Gastrocnemius medialis (tissue), 4 donors: ENCODE data around the gene GDAP2. TPM values are rescaled to one million over a fixed set of nuclear protein-coding genes. Genes with fewer than 3 reads are reported as not detected.

Experiments
- ATAC-seq, 2 donors: fragments of 150-250 bp; one replicate each; pipeline ENCODE4 v1.9.1; 2016
- DNase-seq, 2 donors: peaks; one replicate each; pipeline ENCODE4 v3.0.0-alpha.2; 2019
- H3K27ac ChIP-seq, 4 donors: fragments of 200-600 bp; sonication (generic); 1 replicate in 1 of 4; 2 replicates in 3 of 4; pipeline ENCODE4 v1.5.1; 2016 to 2018; ENCODE audit warnings: mild to moderate bottlenecking in 2 of 4, moderate library complexity in 1 of 4
- H3K27me3 ChIP-seq, 3 donors: fragments of 200-600 bp; sonication (generic) in 2 of 3; 1 replicate in 1 of 3; 2 replicates in 2 of 3; pipeline versions ENCODE4 v1.5.1 to v1.6.0; 2016 to 2019; ENCODE audit warnings: mild to moderate bottlenecking in 1 of 3, moderate library complexity in 1 of 3
- H3K36me3 ChIP-seq, 2 donors: fragments of 200-600 bp; sonication (generic) in 1 of 2; one replicate each; pipeline ENCODE4 v1.5.1; 2017 to 2018
- H3K4me1 ChIP-seq, 2 donors: fragments of 200-600 bp; sonication (generic) in 1 of 2; one replicate each; pipeline ENCODE4 v1.5.1; 2016 to 2017; ENCODE audit warnings: mild to moderate bottlenecking in 2 of 2
- H3K4me3 ChIP-seq, 4 donors: fragments of 200-600 bp; sonication (generic) in 3 of 4; 1 replicate in 1 of 4; 2 replicates in 3 of 4; pipeline ENCODE4 v1.5.1; 2016 to 2019; ENCODE audit warnings: mild to moderate bottlenecking in 2 of 4
- H3K9me3 ChIP-seq, 3 donors: fragments of 200-600 bp; sonication (generic) in 2 of 3; 1 replicate in 1 of 3; 2 replicates in 2 of 3; pipeline ENCODE4 v1.5.1; 2016 to 2019
- POLR2A ChIP-seq, 2 donors: fragments of 450-650 bp; IDR thresholded peaks; one replicate each; pipeline ENCODE4 v1.6.1; 2017; ENCODE audit warnings: antibody characterized with exemption in 2 of 2, mild to moderate bottlenecking in 2 of 2, moderate library complexity in 2 of 2
- in situ Hi-C, 4 donors: fragments of 200-750 bp; cut with MboI; loops; one replicate each; pipeline versions ENCODE4 v1.15.0 to v1.8.0; 2017; ENCODE audit warnings: low sequenced_read_pairs in 4 of 4
- intact Hi-C: fragments of 100-400 bp; cut with DNase I; formaldehyde crosslinking; loops from one replicate; pipeline ENCODE4 v1.15.1; 2023; ENCODE audit warnings: low total_unique reads
- total RNA-seq, 4 donors: library from RNA; depleted of rRNA; stranded (reverse); fragments of >200 nt; gene quantifications; one replicate each; pipeline versions ENCODE4 v1.1.0 to v1.2.3, GENCODE V29; 2016
- TF ChIP-seq, protein P1 (sequence below), 5 experiments: fragments of 450-650 bp in 3 of 5; fragments of 200-600 bp in 2 of 5; sonication (generic) in 2 of 5; IDR thresholded peaks in 4 of 5; conservative IDR thresholded peaks in 1 of 5; 1 replicate in 4 of 5; 2 replicates in 1 of 5; pipeline ENCODE4 v1.5.1; 2016 to 2019; ENCODE audit warnings: antibody characterized with exemption in 5 of 5, mild to moderate bottlenecking in 3 of 5, moderate library complexity in 3 of 5

GDAP2 gene
- total RNA-seq, 4 donors from 2014 or later: 7.2 to 18.7 (median 8.6) TPM

DNA sequence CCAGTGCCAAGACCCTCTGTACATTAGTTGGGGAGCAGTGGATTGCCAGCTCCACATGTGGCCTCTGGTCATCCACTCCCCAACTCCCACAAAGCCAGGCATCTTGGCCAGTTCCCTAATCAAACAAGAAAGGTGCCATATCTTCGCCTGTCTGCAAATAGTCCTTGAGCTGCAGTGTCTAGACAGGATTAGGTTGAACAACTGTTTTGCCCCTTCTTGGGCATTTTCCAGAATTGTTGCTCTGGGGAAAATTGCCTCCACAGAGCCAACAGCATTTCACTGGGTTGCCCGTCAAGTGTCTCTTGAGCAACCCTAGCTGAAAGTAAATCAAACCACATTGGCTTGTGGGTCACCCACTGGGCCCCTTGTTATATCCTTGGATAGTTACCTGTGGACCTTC is 109.3 kb downstream of the GDAP2 start:
- no peak overlapping the region for H3K4me3 ChIP-seq
- no peak for ATAC-seq
- H3K36me3 ChIP-seq: no peaks in the 10 kb centered on the region
- no peak for DNase-seq
- intact Hi-C loops: loop anchor here (5.0 kb wide), 3 partner anchors 77 to 213 kb away; partner anchors contain the start of gene TENT5C
- no peak for TF ChIP-seq POLR2A (IDR thresholded peaks at IDR 0.05)
- TF ChIP-seq, protein P1, sequence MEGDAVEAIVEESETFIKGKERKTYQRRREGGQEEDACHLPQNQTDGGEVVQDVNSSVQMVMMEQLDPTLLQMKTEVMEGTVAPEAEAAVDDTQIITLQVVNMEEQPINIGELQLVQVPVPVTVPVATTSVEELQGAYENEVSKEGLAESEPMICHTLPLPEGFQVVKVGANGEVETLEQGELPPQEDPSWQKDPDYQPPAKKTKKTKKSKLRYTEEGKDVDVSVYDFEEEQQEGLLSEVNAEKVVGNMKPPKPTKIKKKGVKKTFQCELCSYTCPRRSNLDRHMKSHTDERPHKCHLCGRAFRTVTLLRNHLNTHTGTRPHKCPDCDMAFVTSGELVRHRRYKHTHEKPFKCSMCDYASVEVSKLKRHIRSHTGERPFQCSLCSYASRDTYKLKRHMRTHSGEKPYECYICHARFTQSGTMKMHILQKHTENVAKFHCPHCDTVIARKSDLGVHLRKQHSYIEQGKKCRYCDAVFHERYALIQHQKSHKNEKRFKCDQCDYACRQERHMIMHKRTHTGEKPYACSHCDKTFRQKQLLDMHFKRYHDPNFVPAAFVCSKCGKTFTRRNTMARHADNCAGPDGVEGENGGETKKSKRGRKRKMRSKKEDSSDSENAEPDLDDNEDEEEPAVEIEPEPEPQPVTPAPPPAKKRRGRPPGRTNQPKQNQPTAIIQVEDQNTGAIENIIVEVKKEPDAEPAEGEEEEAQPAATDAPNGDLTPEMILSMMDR (IDR thresholded peaks at IDR 0.05 in 4 of 5, conservative IDR thresholded peaks at IDR 0.05 in 1 of 5): no peak
- H3K27ac ChIP-seq: peak overlapping the region in 3 of 4 donors; percentile 85 to 90 (median 86)
- no peaks in the 10 kb centered on the region for H3K9me3 ChIP-seq
- H3K27me3 ChIP-seq: no peaks in the 10 kb centered on the region
- H3K4me1 ChIP-seq: peaks cover 15 to 26% of the 10 kb centered on the region in 2 donors
- in situ Hi-C loops: no loop called here

DNA sequence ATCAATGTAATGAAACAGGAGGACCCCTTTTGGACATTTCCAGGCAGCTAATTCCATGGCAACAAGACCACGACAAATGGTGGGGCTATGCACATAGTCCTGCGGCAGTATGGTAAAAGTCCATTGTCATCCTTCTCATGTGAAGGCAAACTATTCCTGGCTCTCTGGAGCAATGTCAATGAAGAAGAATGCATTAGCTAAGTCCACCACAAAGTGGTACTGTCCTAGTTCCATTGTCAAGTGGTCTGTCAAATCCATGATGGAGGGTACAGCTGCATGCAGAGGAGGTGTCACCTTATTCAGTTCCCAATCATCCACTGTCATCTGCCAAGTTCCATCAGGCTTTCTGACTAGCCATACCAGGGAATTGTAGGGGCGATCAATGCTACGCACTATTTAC is 110.1 kb downstream of the GDAP2 start:
- TF ChIP-seq POLR2A (IDR thresholded peaks at IDR 0.05): no peak
- TF ChIP-seq, protein P1 (IDR thresholded peaks at IDR 0.05 in 4 of 5, conservative IDR thresholded peaks at IDR 0.05 in 1 of 5): no peak
- intact Hi-C loops: no loop called here
- no peak for ATAC-seq

DNA sequence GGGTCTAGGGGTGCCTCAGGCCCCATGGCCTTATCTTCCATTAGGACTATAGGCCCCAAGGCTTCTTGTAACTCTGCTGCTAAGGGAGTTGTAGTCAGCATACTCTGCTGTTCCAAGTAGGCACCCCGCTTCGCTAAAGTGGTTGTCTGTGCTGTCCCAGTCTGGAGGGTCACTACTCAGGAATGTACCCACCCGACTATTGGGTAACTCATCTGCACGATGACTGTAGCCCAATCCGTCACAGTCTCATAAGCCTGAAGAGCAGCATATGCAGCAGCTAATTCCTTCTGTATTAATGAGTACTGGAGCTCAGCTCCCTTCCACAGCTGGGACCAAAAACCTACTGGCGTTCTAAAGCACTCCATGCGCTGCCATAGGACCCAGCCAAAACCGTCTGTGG is 111.0 kb downstream of the GDAP2 start:
- intact Hi-C loops (no loop called here), in situ Hi-C loops (no loop called here)
- ATAC-seq: no peak

More for the DNA sequence above, 110.1 kb downstream of the GDAP2 start:
- Histone ChIP-seq H3K4me3 (no peak overlapping the region), H3K27me3 (no peaks in the 10 kb centered on the region), H3K36me3 (no peaks in the 10 kb centered on the region), H3K4me1 (peaks cover 15 to 22% of the 10 kb centered on the region in 2 donors), H3K27ac (no peak overlapping the region), H3K9me3 (no peaks in the 10 kb centered on the region)
- no peak for DNase-seq
- in situ Hi-C loops: no loop called here

DNA sequence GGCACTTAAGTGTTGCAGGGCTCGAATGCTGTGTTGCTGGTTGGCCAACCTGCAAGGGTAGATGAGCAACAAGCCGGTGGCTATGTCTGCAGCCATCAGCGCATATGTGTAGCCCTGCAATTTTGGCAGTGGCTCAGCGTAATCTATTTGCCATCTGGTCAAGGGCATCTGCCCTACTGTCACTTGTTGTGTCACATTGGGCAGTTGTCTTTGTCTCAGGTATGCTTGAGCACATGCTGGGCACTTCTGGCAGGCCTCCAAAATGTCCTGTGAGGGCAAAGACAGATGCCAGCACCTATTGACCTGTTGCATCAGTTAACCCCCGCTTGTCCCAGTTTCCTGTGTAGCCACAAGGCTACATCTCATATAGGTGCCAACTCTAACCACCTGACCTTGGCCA is 111.8 kb downstream of the GDAP2 start:
- Histone ChIP-seq H3K4me1 (peaks cover 15 to 16% of the 10 kb centered on the region in 2 donors), H3K27me3 (no peaks in the 10 kb centered on the region), H3K27ac (no peak overlapping the region), H3K36me3 (no peaks in the 10 kb centered on the region), H3K9me3 (no peaks in the 10 kb centered on the region), H3K4me3 (no peak overlapping the region)
- in situ Hi-C loops (no loop called here), intact Hi-C loops (no loop called here)
- no peak for ATAC-seq
- TF ChIP-seq POLR2A (IDR thresholded peaks at IDR 0.05): no peak
- TF ChIP-seq, protein P1 (IDR thresholded peaks at IDR 0.05 in 4 of 5, conservative IDR thresholded peaks at IDR 0.05 in 1 of 5): no peak
- no peak for DNase-seq

More for the DNA sequence above, 111.0 kb downstream of the GDAP2 start:
- H3K36me3 ChIP-seq: no peaks in the 10 kb centered on the region
- H3K4me3 ChIP-seq: no peak overlapping the region
- no peak for TF ChIP-seq POLR2A (IDR thresholded peaks at IDR 0.05)
- TF ChIP-seq, protein P1 (IDR thresholded peaks at IDR 0.05 in 4 of 5, conservative IDR thresholded peaks at IDR 0.05 in 1 of 5): no peak
- no peaks in the 10 kb centered on the region for H3K9me3 ChIP-seq
- H3K27ac ChIP-seq: peak overlapping the region in 1 of 4 donors; percentile 5
- H3K27me3 ChIP-seq: no peaks in the 10 kb centered on the region
- H3K4me1 ChIP-seq: peaks cover 15 to 19% of the 10 kb centered on the region in 2 donors
- DNase-seq: no peak

DNA sequence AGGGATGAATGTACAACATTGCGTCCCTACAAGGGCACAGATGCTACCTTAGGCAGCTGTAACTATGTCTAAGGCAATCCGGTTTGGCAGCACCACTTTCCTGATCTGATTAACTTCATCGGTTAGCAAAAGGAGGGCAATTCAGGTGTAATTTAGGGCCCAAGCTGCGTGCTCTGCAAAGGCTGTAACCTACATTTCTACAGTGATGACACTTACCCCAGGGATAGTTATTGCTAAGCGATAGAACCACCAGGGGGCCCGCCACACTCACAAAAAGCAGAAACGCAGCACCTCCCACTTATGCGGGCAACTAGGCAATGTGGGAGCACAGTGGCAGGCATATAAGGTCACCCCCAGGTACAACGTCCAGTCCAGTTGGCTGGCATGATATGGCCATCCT is 113.5 kb downstream of the GDAP2 start:
- Histone ChIP-seq H3K4me3 (no peak overlapping the region), H3K4me1 (peaks cover under 1 to 2% of the 10 kb centered on the region in 2 donors), H3K27ac (no peak overlapping the region), H3K9me3 (no peaks in the 10 kb centered on the region), H3K36me3 (no peaks in the 10 kb centered on the region), H3K27me3 (no peaks in the 10 kb centered on the region)
- TF ChIP-seq, protein P1 (IDR thresholded peaks at IDR 0.05 in 4 of 5, conservative IDR thresholded peaks at IDR 0.05 in 1 of 5): no peak
- no peak for TF ChIP-seq POLR2A (IDR thresholded peaks at IDR 0.05)
- ATAC-seq (no peak), DNase-seq (no peak)
- in situ Hi-C loops: no loop called here
- intact Hi-C loops: no loop called here
